WTC11 (cell line): ENCODE measurements around the gene LLGL2. TPM values are rescaled to one million over a fixed set of nuclear protein-coding genes. Genes with fewer than 3 reads are reported as not detected.

Experiments used
- ATAC-seq: fragments of 200-7000 bp; cut with Tn5 transposase; 2 replicates; pipeline ENCODE4 v1.10.0; 2021; ENCODE audit warnings: mild to moderate bottlenecking, moderate library complexity
- CTCF ChIA-PET: fragments of 300-600 bp; sonication (Branson Sonifier 250); formaldehyde crosslinking; loops from one replicate; lab custom pipeline; 2021; ENCODE audit warnings: antibody characterized with exemption; lab: Charles Lee
- POLR2A ChIA-PET: fragments of 350-600 bp; sonication (Branson Sonifier 250); formaldehyde crosslinking; loops from one replicate; lab custom pipeline; 2021; ENCODE audit warnings: antibody characterized with exemption; lab: Charles Lee
- DNase-seq: peaks from one replicate; pipeline ENCODE4 v3.0.0; 2021; ENCODE audit warnings: low spot score
- H3K27ac Mint-ChIP-seq: 2 replicates; pipeline ENCODE4 v1.8.0; 2021; ENCODE audit warnings: mixed read lengths
- H3K27me3 Mint-ChIP-seq: 2 replicates; pipeline ENCODE4 v1.8.0; 2021; ENCODE audit warnings: low read depth, mild to moderate bottlenecking, moderate library complexity, mixed read lengths
- H3K36me3 Mint-ChIP-seq: 2 replicates; pipeline ENCODE4 v1.8.0; 2021; ENCODE audit warnings: mixed read lengths
- H3K4me1 Mint-ChIP-seq: 2 replicates; pipeline ENCODE4 v1.8.0; 2022; ENCODE audit warnings: mixed read lengths
- H3K4me3 Mint-ChIP-seq: 2 replicates; pipeline ENCODE4 v1.8.0; 2021; ENCODE audit warnings: mild to moderate bottlenecking, moderate library complexity, mixed read lengths
- H3K9me3 Mint-ChIP-seq: 2 replicates; pipeline ENCODE4 v1.8.0; 2021; ENCODE audit warnings: mixed read lengths
- JUN ChIP-seq: sonication (generic); formaldehyde crosslinking; IDR thresholded peaks from 2 replicates; pipeline ENCODE4 v1.8.0; 2023; ENCODE audit warnings: mild to moderate bottlenecking, missing genetic modification reagents
- MLX ChIP-seq: sonication (generic); formaldehyde crosslinking; IDR thresholded peaks from 2 replicates; pipeline ENCODE4 v1.8.1; 2023; ENCODE audit warnings: mild to moderate bottlenecking, missing genetic modification reagents, moderate library complexity
- NR3C1 ChIP-seq: sonication (generic); formaldehyde crosslinking; conservative IDR thresholded peaks from 2 replicates; pipeline ENCODE4 v1.8.1; 2023; ENCODE audit warnings: low read depth, mild to moderate bottlenecking, missing genetic modification reagents
- PRRX2 ChIP-seq: fragments of 250-450 bp; sonication (Bioruptor Pico); IDR thresholded peaks from 2 replicates; pipeline ENCODE4 v1.8.0; 2021; ENCODE audit warnings: mild to moderate bottlenecking
- USF2 ChIP-seq: sonication (generic); formaldehyde crosslinking; IDR thresholded peaks from 2 replicates; pipeline ENCODE4 v1.8.1; 2023; ENCODE audit warnings: mild to moderate bottlenecking, missing genetic modification reagents, moderate library complexity
- ZNF281 ChIP-seq: sonication (generic); formaldehyde crosslinking; IDR thresholded peaks from 2 replicates; pipeline ENCODE4 v1.8.0; 2023; ENCODE audit warnings: mild to moderate bottlenecking, missing genetic modification reagents
- total RNA-seq: library from RNA; stranded (reverse); gene quantifications from 3 replicates; pipeline ENCODE4 v1.2.3, GENCODE V29; 2021
- TF ChIP-seq, protein P1 (sequence below): sonication (generic); formaldehyde crosslinking; IDR thresholded peaks from 2 replicates; pipeline ENCODE4 v1.8.0; 2023; ENCODE audit warnings: missing genetic modification reagents, mild to moderate bottlenecking, borderline replicate concordance
- TF ChIP-seq, protein P2 (sequence below): sonication (generic); formaldehyde crosslinking; IDR thresholded peaks from 2 replicates; pipeline ENCODE4 v1.8.1; 2023; ENCODE audit warnings: mild to moderate bottlenecking, missing genetic modification reagents
- TF ChIP-seq, protein P3 (sequence below): sonication (generic); formaldehyde crosslinking; IDR thresholded peaks from 2 replicates; pipeline ENCODE4 v1.8.0; 2022; ENCODE audit warnings: mild to moderate bottlenecking, missing genetic modification reagents
- TF ChIP-seq, protein P4 (sequence below): sonication (generic); formaldehyde crosslinking; IDR thresholded peaks from 2 replicates; pipeline ENCODE4 v1.8.1; 2022; ENCODE audit warnings: mild to moderate bottlenecking, missing genetic modification reagents, moderate library complexity, borderline replicate concordance
- TF ChIP-seq, protein P5 (sequence below): sonication (generic); formaldehyde crosslinking; conservative IDR thresholded peaks from 2 replicates; pipeline ENCODE4 v1.8.1; 2023; ENCODE audit warnings: mild to moderate bottlenecking, low read depth, missing genetic modification reagents, moderate library complexity
- TF ChIP-seq, protein P6 (sequence below): sonication (generic); formaldehyde crosslinking; IDR thresholded peaks from 2 replicates; pipeline ENCODE4 v1.8.0; 2022; ENCODE audit warnings: missing genetic modification reagents
- TF ChIP-seq, protein P7 (sequence below): fragments of 250-450 bp; sonication (Bioruptor Pico); IDR thresholded peaks from 2 replicates; pipeline ENCODE4 v1.9.0; 2021; ENCODE audit warnings: mild to moderate bottlenecking

LLGL2 gene
- total RNA-seq, 1 experiment from 2014 or later, result 103 TPM

GRCh38 chr17:75505640-75506039, 19.9 kb upstream of the LLGL2 start (continued):
- no peak for TF ChIP-seq JUN
- TF ChIP-seq, protein P1, sequence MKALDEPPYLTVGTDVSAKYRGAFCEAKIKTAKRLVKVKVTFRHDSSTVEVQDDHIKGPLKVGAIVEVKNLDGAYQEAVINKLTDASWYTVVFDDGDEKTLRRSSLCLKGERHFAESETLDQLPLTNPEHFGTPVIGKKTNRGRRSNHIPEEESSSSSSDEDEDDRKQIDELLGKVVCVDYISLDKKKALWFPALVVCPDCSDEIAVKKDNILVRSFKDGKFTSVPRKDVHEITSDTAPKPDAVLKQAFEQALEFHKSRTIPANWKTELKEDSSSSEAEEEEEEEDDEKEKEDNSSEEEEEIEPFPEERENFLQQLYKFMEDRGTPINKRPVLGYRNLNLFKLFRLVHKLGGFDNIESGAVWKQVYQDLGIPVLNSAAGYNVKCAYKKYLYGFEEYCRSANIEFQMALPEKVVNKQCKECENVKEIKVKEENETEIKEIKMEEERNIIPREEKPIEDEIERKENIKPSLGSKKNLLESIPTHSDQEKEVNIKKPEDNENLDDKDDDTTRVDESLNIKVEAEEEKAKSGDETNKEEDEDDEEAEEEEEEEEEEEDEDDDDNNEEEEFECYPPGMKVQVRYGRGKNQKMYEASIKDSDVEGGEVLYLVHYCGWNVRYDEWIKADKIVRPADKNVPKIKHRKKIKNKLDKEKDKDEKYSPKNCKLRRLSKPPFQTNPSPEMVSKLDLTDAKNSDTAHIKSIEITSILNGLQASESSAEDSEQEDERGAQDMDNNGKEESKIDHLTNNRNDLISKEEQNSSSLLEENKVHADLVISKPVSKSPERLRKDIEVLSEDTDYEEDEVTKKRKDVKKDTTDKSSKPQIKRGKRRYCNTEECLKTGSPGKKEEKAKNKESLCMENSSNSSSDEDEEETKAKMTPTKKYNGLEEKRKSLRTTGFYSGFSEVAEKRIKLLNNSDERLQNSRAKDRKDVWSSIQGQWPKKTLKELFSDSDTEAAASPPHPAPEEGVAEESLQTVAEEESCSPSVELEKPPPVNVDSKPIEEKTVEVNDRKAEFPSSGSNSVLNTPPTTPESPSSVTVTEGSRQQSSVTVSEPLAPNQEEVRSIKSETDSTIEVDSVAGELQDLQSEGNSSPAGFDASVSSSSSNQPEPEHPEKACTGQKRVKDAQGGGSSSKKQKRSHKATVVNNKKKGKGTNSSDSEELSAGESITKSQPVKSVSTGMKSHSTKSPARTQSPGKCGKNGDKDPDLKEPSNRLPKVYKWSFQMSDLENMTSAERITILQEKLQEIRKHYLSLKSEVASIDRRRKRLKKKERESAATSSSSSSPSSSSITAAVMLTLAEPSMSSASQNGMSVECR, result no peak
- TF ChIP-seq MLX (CRISPR knock-in tag), result no peak
- TF ChIP-seq, protein P2, sequence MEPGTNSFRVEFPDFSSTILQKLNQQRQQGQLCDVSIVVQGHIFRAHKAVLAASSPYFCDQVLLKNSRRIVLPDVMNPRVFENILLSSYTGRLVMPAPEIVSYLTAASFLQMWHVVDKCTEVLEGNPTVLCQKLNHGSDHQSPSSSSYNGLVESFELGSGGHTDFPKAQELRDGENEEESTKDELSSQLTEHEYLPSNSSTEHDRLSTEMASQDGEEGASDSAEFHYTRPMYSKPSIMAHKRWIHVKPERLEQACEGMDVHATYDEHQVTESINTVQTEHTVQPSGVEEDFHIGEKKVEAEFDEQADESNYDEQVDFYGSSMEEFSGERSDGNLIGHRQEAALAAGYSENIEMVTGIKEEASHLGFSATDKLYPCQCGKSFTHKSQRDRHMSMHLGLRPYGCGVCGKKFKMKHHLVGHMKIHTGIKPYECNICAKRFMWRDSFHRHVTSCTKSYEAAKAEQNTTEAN, result no peak
- no peak for TF ChIP-seq ZNF281 (CRISPR knock-in tag)
- no peak for TF ChIP-seq USF2
- TF ChIP-seq, protein P3, sequence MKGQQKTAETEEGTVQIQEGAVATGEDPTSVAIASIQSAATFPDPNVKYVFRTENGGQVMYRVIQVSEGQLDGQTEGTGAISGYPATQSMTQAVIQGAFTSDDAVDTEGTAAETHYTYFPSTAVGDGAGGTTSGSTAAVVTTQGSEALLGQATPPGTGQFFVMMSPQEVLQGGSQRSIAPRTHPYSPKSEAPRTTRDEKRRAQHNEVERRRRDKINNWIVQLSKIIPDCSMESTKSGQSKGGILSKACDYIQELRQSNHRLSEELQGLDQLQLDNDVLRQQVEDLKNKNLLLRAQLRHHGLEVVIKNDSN, result no peak

- H3K27me3 Mint-ChIP-seq, result no peaks in the 10 kb centered on the region
- H3K9me3 Mint-ChIP-seq, result no peaks in the 10 kb centered on the region
- H3K36me3 Mint-ChIP-seq, result 0 out of 2 replicates have a peak, but pooled peaks cover 4% of the 10 kb centered on the region
- no peak overlapping the region for H3K27ac Mint-ChIP-seq
- H3K4me3 Mint-ChIP-seq, result no peak overlapping the region
- DNase-seq (no peak), ATAC-seq (no peak)
- POLR2A ChIA-PET, result interaction anchor here (0.5 to 0.6 kb wide), 2 partner anchors 103 to 117 kb away, joined by 3 to 4 read pairs; no protein-coding TSS in a partner anchor
- CTCF ChIA-PET, result interaction anchor here (0.8 to 3.0 kb wide), 4 partner anchors 10 to 109 kb away, joined by 3 to 11 read pairs (median 4); partner anchors contain the start of gene TSEN54
- no peaks in the 10 kb centered on the region for H3K4me1 Mint-ChIP-seq
- TF ChIP-seq, protein P4, sequence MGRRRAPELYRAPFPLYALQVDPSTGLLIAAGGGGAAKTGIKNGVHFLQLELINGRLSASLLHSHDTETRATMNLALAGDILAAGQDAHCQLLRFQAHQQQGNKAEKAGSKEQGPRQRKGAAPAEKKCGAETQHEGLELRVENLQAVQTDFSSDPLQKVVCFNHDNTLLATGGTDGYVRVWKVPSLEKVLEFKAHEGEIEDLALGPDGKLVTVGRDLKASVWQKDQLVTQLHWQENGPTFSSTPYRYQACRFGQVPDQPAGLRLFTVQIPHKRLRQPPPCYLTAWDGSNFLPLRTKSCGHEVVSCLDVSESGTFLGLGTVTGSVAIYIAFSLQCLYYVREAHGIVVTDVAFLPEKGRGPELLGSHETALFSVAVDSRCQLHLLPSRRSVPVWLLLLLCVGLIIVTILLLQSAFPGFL (CRISPR knock-in tag), result no peak
- TF ChIP-seq PRRX2 (CRISPR knock-in tag) (no peak), NR3C1 (CRISPR knock-in tag) (no peak)
- TF ChIP-seq, protein P5, sequence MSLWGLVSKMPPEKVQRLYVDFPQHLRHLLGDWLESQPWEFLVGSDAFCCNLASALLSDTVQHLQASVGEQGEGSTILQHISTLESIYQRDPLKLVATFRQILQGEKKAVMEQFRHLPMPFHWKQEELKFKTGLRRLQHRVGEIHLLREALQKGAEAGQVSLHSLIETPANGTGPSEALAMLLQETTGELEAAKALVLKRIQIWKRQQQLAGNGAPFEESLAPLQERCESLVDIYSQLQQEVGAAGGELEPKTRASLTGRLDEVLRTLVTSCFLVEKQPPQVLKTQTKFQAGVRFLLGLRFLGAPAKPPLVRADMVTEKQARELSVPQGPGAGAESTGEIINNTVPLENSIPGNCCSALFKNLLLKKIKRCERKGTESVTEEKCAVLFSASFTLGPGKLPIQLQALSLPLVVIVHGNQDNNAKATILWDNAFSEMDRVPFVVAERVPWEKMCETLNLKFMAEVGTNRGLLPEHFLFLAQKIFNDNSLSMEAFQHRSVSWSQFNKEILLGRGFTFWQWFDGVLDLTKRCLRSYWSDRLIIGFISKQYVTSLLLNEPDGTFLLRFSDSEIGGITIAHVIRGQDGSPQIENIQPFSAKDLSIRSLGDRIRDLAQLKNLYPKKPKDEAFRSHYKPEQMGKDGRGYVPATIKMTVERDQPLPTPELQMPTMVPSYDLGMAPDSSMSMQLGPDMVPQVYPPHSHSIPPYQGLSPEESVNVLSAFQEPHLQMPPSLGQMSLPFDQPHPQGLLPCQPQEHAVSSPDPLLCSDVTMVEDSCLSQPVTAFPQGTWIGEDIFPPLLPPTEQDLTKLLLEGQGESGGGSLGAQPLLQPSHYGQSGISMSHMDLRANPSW (CRISPR knock-in tag), result no peak
- TF ChIP-seq, protein P6, sequence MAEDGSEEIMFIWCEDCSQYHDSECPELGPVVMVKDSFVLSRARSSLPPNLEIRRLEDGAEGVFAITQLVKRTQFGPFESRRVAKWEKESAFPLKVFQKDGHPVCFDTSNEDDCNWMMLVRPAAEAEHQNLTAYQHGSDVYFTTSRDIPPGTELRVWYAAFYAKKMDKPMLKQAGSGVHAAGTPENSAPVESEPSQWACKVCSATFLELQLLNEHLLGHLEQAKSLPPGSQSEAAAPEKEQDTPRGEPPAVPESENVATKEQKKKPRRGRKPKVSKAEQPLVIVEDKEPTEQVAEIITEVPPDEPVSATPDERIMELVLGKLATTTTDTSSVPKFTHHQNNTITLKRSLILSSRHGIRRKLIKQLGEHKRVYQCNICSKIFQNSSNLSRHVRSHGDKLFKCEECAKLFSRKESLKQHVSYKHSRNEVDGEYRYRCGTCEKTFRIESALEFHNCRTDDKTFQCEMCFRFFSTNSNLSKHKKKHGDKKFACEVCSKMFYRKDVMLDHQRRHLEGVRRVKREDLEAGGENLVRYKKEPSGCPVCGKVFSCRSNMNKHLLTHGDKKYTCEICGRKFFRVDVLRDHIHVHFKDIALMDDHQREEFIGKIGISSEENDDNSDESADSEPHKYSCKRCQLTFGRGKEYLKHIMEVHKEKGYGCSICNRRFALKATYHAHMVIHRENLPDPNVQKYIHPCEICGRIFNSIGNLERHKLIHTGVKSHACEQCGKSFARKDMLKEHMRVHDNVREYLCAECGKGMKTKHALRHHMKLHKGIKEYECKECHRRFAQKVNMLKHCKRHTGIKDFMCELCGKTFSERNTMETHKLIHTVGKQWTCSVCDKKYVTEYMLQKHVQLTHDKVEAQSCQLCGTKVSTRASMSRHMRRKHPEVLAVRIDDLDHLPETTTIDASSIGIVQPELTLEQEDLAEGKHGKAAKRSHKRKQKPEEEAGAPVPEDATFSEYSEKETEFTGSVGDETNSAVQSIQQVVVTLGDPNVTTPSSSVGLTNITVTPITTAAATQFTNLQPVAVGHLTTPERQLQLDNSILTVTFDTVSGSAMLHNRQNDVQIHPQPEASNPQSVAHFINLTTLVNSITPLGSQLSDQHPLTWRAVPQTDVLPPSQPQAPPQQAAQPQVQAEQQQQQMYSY (CRISPR knock-in tag), result no peak
- TF ChIP-seq, protein P7, sequence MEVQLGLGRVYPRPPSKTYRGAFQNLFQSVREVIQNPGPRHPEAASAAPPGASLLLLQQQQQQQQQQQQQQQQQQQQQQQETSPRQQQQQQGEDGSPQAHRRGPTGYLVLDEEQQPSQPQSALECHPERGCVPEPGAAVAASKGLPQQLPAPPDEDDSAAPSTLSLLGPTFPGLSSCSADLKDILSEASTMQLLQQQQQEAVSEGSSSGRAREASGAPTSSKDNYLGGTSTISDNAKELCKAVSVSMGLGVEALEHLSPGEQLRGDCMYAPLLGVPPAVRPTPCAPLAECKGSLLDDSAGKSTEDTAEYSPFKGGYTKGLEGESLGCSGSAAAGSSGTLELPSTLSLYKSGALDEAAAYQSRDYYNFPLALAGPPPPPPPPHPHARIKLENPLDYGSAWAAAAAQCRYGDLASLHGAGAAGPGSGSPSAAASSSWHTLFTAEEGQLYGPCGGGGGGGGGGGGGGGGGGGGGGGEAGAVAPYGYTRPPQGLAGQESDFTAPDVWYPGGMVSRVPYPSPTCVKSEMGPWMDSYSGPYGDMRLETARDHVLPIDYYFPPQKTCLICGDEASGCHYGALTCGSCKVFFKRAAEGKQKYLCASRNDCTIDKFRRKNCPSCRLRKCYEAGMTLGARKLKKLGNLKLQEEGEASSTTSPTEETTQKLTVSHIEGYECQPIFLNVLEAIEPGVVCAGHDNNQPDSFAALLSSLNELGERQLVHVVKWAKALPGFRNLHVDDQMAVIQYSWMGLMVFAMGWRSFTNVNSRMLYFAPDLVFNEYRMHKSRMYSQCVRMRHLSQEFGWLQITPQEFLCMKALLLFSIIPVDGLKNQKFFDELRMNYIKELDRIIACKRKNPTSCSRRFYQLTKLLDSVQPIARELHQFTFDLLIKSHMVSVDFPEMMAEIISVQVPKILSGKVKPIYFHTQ (CRISPR knock-in tag), result no peak
Observed at GRCh38 chr17:75506134-75506533, 19.4 kb upstream of the LLGL2 start.
